GM11168 (cell line): ENCODE data around the gene MCTP1.
"Not testable (repeated sequence)": the region's sequence is repeated elsewhere in the genome, so short reads cannot be mapped to it uniquely, and the experiment has no call there.

Experiments used
- in situ Hi-C: fragments of 300-500 bp; cut with MboI; formaldehyde crosslinking; loops from one replicate; pipeline ENCODE4 v1.12.0; 2022; ENCODE audit warnings: low sequenced_read_pairs; ENCODE audit not compliant: unreplicated experiment

Gene MCTP1

DNA sequence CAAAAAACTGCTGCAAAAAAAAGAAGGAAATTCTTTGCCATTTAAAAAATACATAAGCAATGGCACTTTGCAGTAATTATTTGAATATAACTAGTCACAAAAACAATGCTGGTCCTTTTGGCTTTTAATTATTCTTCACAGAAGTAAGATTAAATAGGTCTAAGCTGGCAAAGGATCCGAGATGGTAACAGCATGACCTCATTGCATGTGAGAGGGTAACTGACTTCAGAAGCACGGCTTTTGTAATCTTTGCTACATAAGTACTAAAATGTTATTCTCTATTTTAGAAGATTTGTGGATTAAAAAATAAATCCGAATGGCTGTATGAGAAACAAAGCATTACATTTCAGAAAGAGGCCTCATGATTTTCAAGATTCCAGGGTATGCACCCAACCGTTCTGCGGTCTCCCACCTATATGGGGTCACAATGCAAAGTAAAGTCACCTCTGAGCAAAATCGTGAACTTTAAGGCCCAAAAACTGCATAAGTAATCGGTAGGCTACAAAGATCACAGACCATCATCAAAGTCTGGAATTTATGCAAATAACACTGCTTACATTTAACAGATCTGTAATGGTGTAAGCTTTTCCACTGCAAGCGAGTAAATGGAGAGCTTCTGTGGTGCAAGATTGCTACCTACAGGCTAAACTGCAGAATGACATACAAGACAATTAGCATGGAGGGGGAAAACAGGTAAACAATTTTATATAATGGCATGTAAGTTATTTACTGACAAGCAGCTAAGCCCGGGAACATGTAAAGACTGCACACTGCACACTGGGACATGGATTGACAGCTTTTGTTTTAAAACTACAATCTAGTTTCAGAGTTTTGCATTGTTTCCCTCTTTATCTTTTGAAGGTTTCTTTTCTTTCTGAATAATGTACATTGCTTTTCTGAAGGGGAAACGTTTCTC is 434.8 kb downstream of the MCTP1 start:
- in situ Hi-C loops: no loop called here

DNA sequence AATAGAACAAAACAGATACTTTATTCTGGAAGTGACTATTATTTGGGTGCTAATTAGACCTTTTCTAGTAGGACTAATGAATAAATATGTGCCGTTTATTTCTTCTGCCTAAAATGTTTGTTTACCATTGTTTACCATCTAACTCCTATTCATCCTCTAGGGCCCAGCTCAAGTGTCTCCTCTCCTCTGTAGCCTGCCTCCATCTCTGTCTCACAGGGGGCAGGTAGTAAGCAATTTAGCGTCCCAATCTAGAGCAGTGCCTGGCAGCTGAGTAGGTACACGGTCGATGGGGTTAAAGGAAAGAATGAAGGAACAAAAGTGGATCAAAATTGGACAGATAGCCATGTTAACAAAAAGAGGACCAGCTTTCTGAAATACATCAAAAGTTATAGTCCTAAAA is 435.6 kb downstream of the MCTP1 start:
- in situ Hi-C loops: no loop called here

DNA sequence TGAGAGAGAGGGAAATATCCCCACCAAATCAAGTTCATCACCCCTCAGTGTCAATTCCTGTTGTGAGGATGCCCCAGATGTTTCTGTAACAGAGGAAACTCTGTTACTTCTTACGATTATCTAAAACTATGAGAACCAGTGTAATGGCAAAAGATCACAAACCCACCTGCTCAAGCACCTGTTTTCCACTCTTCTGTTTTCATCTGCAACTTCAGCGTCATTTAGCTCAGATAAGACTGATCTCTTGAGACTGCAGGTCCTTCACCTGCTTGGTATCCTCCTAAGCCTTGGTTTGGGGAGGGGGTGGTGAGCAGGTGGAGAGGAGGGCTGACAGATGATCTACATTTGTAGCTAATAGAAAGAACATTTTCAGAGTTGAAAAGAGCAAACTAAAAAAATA is 437.2 kb downstream of the MCTP1 start:
- in situ Hi-C loops: no loop called here

DNA sequence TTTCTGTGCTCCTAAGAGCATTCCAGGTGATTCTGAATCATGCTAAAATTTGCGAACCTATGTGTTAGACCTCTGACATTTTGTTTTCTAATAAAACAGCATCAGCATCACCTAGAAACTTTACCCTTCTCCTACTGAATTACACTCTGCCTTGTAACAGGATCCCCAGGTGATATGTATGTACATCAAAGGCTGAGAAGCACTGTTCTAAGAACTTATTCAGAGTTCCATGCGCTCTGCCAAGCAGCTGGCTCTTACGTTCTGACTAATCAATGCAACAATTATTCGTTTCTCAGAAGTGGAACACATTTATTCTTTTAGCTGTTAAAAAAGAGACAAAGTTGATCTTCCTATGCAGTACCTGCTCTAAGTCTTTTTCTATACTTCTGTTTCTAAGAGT is 437.9 kb downstream of the MCTP1 start:
- in situ Hi-C loops: no loop called here

DNA sequence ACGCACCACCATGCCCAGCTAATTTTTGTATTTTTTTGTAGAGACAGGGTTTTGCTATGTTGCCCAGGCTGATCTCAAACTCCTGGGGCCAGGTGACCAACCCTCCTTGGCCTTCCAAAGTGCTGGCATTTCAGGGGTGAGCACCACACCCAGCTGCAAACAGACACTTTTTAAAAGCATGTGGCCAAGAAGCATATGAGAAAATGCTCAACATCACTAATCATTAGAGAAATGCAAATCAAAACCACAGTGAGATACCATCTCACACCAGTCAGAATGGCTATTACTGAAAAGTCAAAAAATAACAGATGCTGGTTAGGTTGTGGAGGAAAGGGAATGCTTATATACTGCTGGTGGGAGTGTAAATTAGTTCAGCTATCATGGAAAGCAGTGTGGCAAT is 439.2 kb downstream of the MCTP1 start:
- in situ Hi-C loops: not testable (repeated sequence)

DNA sequence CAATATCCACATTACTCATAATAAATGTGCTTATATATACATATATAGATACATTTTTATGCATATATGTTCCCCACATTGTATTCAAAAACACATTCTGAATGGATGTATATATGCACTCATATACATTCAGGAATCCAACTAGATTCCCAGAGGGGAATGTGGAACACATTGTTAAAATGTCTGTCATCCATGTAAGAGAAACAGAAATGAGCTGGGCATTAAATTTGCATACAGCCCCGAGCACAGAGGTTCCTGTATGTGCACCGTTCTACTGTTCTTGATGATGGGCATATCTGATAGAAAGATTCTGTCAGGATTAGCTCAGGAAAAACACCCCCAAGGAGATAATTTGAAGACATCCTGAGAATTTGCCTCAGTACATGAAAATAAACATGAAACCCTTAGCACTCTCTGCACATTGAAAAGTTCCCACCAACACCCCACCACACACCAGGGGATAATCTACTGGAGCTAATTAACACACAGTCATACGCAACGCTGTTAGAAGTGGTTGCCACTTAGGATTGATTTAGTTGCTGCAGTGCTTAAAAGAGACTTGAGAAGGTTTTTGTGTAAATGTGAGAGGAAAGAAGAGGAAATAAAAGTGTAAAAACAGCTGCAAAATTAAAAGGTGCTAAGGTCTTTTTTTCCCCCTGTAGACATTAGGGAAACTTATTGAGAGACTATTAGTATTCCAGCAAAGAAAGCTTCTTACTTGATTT is 443.1 kb downstream of the MCTP1 start:
- in situ Hi-C loops: no loop called here

DNA sequence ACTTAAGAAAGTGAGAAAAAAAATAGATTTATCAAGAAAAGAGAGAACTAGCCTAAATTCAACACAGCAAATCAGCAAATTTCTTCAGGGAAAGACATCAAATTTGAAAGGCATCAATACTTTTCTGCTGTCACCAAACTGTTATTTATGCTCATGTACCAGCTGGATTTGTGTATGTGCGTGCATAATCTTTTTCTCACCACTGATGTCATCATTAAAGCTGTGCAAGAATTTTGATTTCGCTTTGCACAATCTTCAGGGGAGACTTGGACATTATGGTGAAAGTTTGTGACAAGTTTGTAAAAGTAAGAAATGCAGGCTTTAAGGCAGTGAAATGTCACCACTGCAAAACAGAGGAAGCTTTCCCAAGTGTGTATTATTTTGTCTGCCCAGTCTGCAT is 451.0 kb downstream of the MCTP1 start:
- in situ Hi-C loops: no loop called here

DNA sequence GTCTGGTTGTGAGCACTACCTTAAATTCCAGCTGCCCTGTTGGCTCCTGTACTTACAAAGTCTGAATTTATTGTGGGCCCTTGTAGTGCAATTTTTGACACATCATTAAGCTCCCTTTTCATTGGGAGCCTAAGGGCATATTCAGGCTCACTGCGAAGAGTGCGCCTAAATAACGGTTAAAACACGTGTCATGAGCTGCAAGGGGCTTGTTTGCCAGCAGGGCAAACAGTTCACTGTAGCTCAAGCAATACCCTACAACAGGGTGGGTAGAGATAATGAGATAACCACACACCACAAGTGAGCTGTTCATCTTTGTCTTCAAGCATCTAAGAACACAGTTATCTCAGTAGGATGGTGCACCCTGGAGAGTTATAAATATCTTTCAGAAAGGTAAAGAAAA is 452.2 kb downstream of the MCTP1 start:
- in situ Hi-C loops: no loop called here

DNA sequence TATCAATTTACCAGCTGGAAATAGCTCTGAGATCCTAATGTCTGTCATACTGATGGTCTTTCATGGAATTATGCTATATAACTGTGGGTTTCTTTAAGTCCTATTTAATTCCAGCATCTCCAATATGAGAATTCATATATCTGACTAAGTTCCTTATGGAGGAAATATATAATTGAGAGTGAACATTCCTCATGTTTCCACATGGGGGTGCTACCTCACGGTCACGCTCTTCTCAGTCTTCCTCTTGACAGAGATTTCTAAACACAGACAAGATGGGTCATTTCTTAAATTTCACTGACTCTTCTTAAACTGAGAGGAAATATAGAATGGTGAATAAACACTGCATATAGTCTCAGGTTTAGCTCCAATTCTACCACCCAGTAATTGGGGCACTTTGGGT is 454.4 kb downstream of the MCTP1 start:
- in situ Hi-C loops: no loop called here

DNA sequence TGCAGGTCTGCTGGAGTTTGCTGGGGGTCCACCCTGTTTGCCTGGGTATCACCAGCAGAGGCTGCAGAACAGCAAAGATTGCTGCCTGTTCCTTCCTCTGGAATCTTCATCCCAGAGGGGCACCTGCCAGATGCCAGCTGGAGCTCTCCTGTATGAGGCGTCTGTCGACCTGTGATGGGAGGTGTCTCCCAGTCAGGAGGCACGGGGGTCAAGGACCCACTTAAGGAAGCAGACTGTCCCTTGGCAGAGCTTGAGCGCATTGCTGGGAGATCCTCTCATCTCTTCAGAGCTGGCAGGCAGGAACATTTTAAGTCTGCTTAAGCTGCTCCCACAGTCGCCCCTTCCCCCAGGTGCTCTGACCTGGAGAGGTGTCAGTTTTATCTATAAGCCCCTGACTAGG is 456.7 kb downstream of the MCTP1 start:
- in situ Hi-C loops: not testable (repeated sequence)

DNA sequence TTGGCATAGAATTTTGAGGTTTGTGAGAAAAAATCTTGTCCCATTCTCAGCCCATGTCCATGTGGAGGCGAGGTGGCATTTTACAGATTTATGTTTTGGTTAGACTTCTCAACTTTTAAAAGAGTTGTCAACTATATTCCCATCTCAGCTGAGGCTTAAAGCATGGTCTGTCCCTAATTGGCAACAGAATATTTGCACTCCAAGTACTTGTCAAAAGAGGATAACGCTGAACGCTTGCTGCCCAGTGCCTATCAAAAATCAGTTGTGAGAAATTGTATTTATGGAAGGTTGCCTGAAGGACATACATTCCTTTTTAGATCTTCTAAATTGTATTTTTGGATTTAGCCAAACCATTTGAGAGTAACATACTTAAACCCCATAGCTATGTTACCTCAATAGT is 464.4 kb downstream of the MCTP1 start:
- in situ Hi-C loops: no loop called here

DNA sequence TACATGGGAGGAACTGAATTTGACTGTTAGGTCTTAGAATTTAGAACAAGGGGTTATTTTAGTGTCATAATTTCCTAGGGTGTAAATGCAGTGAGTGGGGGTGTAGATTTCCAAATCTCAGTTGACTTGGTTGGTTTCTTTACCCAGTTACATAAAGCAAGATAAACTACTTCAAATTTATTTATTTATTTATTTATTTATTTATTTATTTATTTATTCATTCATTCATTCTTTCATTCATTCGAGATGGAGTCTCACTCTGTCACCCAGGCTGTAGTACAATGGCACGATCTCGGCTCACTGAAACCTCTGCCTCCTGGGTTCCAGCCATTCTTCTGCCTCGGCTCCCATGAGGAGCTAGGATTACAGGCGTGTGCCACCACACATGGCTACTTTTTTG is 466.0 kb downstream of the MCTP1 start:
- in situ Hi-C loops: no loop called here

DNA sequence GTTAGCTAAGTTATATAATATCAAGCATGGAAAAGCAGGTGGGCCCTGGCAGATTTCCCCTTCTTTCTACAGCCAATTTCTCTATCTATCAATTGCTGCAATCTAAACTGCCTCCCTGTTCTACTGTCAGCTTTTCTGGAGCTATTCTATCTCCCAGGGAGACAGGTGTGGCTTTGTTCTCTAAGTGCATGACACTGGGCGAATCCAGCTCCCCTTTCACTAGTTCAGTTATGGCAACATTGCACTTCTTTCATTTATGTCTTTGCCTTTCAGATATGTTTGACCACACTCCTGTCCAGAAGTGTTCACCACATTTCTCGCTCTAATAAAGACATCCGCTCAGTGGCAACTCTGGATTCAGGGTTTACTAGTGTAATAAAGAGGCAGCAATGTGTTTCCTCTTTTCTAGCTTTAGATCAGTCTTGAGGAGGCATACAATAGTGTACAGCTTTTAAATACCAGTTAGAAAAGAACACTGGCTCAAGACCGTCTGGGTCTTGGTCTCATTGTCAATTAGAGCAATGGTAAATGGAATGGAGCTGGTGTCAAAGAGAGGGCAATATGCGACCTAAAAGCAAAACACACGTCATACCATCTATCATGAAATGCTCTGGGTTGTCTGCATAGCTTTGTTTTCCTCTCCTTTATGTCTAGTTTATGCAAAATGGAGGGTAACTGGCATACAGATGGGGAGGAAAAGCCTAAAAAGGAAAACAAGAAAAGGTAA is 469.4 kb downstream of the MCTP1 start:
- in situ Hi-C loops: no loop called here

DNA sequence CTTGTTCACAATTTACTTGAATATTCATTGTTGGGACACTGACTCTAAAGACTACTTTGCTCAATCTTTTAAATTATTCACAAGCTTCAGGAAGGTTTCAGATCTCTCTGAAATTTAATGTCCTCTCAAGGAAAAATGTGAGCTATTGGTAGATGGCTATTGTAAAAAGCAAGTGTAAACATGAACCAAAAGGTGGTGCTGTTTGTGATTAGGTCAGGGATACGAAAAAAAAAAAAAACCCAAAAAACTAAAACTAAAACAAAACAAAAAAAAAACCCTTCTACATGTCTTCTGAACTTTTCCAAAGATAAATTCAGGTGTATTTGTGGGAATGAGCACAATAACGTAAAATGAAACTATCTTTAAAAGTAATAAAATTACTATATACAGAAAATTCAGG is 472.7 kb downstream of the MCTP1 start:
- in situ Hi-C loops: no loop called here

DNA sequence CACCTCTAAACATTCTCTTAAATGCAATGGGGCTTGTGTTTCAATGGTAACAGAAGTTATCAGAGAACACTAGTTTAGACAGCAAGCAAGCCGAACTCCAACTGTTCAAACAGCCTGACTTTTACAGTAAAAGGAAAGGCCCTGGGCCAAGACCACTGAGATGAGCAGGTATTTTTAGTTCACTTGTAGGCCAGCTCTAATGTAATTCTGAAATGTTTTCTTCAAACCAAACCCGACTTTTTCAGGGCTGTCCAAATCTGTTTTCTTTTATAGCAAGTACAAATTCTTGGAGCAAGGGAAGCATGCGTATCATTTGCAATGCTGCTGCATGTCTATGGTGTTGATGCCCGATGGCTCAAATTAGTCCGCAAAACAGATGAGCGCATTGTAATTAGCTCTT is 473.6 kb downstream of the MCTP1 start:
- in situ Hi-C loops: no loop called here

DNA sequence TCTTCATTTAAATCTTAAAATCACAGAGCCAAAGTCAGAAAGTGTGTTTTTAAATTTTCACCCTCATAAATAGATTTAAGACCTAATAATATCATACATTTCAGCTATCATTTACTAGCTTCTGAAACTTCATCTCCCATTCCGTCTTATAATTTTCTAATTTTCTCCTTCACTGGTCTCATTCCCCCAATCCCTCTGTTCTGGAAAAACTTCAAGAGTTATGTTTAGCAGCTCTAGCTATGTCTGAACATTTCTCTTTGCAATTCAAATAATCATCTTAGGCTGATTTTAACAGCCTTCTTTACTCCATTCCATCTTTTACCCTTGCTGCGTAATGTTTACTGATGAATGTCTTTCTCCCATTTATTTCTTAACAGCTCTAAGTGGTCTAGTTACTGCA is 474.0 kb downstream of the MCTP1 start:
- in situ Hi-C loops: no loop called here

DNA sequence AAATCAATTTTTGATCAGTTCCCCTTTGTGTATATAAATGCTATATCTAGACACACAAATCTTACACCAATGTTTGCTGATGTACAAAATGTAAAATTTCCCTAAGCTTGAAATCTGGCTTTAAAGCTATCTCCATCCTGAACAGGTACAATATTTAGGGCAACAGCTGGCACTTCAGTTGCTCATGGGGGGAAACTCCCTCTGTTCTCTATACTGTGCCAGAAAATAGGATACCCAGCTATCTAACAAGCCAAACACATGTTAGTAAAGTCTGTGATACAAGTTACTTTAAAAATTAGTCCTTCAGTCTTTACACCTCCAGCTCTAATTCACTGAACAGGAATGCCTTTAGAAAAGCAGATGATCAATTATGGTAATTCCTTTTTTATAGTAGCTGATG is 474.6 kb downstream of the MCTP1 start:
- in situ Hi-C loops: no loop called here

DNA sequence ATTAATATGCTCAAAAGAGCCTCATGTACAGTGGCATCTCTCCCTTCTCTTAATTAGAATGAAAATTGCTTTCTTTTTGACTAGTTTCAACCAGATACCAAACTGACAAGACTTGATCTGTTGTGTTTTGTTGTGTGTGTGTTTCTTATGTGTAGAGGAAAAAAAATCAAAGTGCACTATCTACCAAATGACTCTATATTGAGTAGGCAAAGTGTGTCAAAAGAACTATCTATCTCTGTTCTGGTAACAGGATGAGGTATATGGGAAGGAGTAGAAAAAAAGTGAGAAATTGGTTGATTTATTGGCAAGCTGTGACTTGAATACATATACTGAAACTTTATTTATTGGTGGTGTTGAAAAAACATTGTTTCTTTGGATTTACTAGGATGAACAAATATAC is 476.4 kb downstream of the MCTP1 start:
- in situ Hi-C loops: no loop called here

DNA sequence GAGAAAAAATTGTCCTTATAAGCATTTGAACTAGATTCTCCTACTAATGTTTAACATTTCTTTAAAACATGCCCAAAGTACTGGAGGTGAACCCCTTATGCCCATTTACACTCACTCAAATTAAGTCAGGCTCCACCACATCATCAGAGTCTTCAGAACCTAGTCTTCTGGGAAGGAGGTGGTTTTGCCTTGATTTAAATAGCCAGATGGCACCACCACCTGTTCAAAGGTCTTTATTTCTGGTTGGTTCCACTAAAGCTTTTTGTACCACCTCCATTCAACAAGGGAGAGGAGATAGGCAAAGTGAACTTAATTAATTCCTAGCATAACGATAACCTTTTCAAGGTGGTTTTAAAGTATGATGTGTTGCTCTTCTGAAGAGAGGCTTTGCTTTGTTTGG is 476.9 kb downstream of the MCTP1 start:
- in situ Hi-C loops: no loop called here

DNA sequence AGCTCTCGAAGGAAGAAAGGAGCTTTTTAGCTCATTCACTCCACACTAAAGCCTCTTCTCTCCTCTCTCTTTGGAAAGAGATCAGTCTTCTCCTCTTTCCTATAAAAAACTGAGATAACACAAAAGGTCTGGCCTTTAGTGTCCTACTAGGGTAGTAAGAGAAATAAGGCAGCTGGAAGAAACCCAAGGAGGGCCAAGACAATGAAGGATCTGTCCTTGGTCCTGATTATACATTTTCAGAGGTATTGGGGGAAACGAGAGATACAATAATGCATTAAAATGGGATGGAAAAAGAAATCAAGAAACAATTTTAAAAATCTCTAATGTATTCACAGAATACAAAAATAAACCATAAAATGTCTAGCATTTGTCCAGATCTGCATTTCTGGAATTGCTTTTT is 482.4 kb downstream of the MCTP1 start:
- in situ Hi-C loops: no loop called here

DNA sequence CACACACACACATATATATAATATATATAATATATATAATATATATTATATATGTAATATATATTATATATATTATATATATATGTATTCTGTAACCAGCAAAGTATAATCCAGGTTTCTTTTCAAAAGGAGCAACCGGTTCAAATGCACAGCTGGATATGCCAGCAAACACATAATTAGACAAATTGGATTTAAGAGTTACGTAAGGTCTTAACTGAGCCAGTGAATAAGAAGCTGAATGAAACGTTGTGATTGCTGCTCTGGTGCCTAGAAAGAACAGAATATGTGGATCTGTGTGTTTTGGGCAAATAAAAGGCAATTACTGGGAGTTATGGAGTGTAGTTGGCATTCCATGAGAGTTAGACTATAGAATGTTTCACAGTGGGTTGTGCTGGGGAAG is 488.3 kb downstream of the MCTP1 start:
- in situ Hi-C loops: no loop called here
